A549 treated with AZD2906 at 1 μM for 4 hours (cell line): Measurements from ENCODE around the gene ST7. TPM values are rescaled to one million over a fixed set of nuclear protein-coding genes. Genes with fewer than 3 reads are reported as not detected.

Experiments
- total RNA-seq: library from RNA; stranded (reverse); fragments of 200-300 nt; extraction: Qiagen RNA extraction; gene quantifications from 5 replicates; pipeline ENCODE4 v1.2.3, GENCODE V29; 2022

The ST7 gene, protein sequence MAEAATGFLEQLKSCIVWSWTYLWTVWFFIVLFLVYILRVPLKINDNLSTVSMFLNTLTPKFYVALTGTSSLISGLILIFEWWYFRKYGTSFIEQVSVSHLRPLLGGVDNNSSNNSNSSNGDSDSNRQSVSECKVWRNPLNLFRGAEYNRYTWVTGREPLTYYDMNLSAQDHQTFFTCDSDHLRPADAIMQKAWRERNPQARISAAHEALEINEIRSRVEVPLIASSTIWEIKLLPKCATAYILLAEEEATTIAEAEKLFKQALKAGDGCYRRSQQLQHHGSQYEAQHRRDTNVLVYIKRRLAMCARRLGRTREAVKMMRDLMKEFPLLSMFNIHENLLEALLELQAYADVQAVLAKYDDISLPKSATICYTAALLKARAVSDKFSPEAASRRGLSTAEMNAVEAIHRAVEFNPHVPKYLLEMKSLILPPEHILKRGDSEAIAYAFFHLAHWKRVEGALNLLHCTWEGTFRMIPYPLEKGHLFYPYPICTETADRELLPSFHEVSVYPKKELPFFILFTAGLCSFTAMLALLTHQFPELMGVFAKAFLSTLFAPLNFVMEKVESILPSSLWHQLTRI
- total RNA-seq, result 20.4 to 24.9 TPM (median 21.6 TPM) in 5 replicates

DNA sequence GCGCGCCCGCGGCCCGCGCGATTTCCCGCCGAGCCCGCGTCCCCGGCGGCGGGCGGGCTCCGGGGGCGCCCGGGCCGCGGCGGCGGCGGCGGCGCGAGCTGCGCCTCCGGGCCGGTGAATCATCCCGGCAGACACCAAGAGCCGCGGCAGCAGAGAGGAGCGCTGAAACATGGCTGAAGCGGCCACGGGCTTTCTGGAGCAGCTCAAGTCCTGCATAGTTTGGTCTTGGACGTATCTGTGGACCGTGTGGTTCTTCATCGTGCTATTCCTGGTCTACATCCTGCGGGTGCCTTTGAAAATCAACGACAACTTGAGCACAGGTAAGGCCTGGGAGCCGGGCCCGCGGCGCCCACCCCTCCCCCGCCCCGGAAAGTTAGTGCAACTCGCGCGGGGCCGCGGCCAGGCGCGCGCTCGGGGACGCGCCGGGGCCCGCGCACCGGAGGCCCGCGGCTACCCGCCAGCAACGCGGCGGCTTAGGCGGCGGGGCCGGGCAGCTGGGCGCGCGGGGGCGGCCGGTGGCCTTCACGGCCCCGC is at the start of gene ST7:
ST7 (plus strand) TSS at position 130 of the 534 bp plus-strand sequence; CDS start at position 170, 40 bp downstream.

Other genes with a start within 250 kb of the ST7 start
- gene CAPZA2, start 90.9 kb upstream of the ST7 start, total RNA-seq, result 106 to 180 TPM (median 118 TPM) in 5 replicates